Parathyroid adenoma (tissue), 2 donors: Measurements from ENCODE around the gene SND1.

Source experiments
- H2AFZ ChIP-seq: fragments of 300-600 bp; sonication (generic); one replicate; pipeline ENCODE4 v1.7.0; 2017; ENCODE audit warnings: antibody characterized with exemption, mild to moderate bottlenecking
- H3K27ac ChIP-seq: fragments of 300-600 bp; sonication (generic); one replicate; pipeline ENCODE4 v1.7.0; 2017
- H3K27me3 ChIP-seq: fragments of 300-600 bp; sonication (generic); one replicate; pipeline ENCODE4 v1.7.0; 2017; ENCODE audit warnings: low read length; ENCODE audit not compliant: control insufficient read depth, insufficient read depth
- H3K36me3 ChIP-seq: fragments of 300-600 bp; sonication (generic); one replicate; pipeline ENCODE4 v1.7.0; 2017; ENCODE audit warnings: low read length; ENCODE audit not compliant: control insufficient read depth, insufficient read depth
- H3K4me1 ChIP-seq: fragments of 300-600 bp; sonication (generic); one replicate; pipeline ENCODE4 v1.7.0; 2017; ENCODE audit warnings: control low read depth
- H3K4me2 ChIP-seq: fragments of 300-600 bp; sonication (generic); one replicate; pipeline ENCODE4 v1.7.0; 2017; ENCODE audit warnings: low read length
- H3K4me3 ChIP-seq: fragments of 300-600 bp; sonication (generic); one replicate; pipeline ENCODE4 v1.7.0; 2017; ENCODE audit warnings: low read depth, low read length
- H3K79me2 ChIP-seq: fragments of 300-600 bp; sonication (generic); one replicate; pipeline ENCODE4 v1.7.0; 2017; ENCODE audit warnings: control low read depth
- H3K9ac ChIP-seq: fragments of 300-600 bp; sonication (generic); one replicate; pipeline ENCODE4 v1.7.0; 2017; ENCODE audit warnings: mild to moderate bottlenecking
- H3K9me3 ChIP-seq: fragments of 300-600 bp; sonication (generic); one replicate; pipeline ENCODE4 v1.7.0; 2017; ENCODE audit warnings: low read length; ENCODE audit not compliant: control insufficient read depth
- TF ChIP-seq, protein P1 (sequence below): fragments of 300-600 bp; sonication (generic); IDR thresholded peaks from one replicate; pipeline ENCODE4 v1.7.0; 2017; ENCODE audit warnings: antibody characterized with exemption, mild to moderate bottlenecking
- donor health status: primary hyperparathyroidism.

Gene SND1

DNA sequence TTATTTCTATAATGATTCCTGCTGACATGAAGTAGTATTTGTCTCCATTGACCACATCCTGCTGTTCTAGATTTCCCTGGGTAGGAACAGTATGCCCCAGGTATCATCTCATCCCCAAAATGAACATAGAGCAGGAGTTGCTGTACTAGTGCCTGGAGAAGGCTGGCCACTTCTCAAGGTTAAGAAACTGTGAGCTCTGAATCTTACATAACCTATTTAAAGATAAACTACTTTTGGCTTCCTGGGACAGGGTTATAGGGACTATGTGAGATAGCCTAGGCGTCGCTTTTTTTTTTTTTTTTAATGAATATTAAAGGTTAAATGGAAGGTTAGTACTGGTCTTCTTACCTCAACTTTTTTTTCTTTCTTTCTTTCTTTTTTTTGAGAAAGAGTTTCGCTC lies 276.2 kb downstream of the SND1 start:
- Histone ChIP-seq H3K79me2 (peaks cover 4% of the 10 kb centered on the region), H3K4me2 (no peak overlapping the region), H3K9me3 (no peaks in the 10 kb centered on the region), H3K9ac (no peak overlapping the region), H3K27me3 (no peaks in the 10 kb centered on the region), H3K4me3 (no peak overlapping the region), H3K36me3 (no peaks in the 10 kb centered on the region), H2AFZ (no peak overlapping the region), H3K4me1 (no peaks in the 10 kb centered on the region), H3K27ac (no peak overlapping the region)
- TF ChIP-seq, protein P1, sequence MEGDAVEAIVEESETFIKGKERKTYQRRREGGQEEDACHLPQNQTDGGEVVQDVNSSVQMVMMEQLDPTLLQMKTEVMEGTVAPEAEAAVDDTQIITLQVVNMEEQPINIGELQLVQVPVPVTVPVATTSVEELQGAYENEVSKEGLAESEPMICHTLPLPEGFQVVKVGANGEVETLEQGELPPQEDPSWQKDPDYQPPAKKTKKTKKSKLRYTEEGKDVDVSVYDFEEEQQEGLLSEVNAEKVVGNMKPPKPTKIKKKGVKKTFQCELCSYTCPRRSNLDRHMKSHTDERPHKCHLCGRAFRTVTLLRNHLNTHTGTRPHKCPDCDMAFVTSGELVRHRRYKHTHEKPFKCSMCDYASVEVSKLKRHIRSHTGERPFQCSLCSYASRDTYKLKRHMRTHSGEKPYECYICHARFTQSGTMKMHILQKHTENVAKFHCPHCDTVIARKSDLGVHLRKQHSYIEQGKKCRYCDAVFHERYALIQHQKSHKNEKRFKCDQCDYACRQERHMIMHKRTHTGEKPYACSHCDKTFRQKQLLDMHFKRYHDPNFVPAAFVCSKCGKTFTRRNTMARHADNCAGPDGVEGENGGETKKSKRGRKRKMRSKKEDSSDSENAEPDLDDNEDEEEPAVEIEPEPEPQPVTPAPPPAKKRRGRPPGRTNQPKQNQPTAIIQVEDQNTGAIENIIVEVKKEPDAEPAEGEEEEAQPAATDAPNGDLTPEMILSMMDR = no peak

DNA sequence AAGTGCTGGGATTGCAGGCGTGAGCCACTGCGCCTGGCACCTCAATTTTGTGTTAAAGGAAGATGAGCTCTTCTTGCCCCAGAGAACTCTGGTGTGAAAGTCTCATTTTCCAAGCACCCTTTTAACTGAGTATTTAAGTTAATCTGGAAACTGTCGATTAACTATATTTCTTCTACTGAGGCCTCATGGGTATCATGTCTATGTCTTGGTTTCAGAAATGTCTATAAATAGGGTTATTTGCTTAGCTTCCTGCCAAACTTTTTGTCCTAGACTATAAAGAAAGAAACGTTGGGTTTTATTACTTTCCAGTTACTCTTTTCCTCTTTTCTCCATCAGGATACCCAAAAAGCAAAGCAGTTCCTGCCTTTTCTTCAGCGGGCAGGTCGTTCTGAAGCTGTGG lies 276.9 kb downstream of the SND1 start:
- TF ChIP-seq, protein P1 = no peak
- H3K36me3 ChIP-seq = no peaks in the 10 kb centered on the region
- no peak overlapping the region for H3K27ac ChIP-seq
- H3K4me1 ChIP-seq = no peaks in the 10 kb centered on the region
- no peaks in the 10 kb centered on the region for H3K9me3 ChIP-seq
- H3K79me2 ChIP-seq = peaks cover 4% of the 10 kb centered on the region
- H3K4me3 ChIP-seq = no peak overlapping the region
- no peaks in the 10 kb centered on the region for H3K27me3 ChIP-seq
- no peak overlapping the region for H3K4me2 ChIP-seq
- no peak overlapping the region for H3K9ac ChIP-seq
- H2AFZ ChIP-seq = no peak overlapping the region

DNA sequence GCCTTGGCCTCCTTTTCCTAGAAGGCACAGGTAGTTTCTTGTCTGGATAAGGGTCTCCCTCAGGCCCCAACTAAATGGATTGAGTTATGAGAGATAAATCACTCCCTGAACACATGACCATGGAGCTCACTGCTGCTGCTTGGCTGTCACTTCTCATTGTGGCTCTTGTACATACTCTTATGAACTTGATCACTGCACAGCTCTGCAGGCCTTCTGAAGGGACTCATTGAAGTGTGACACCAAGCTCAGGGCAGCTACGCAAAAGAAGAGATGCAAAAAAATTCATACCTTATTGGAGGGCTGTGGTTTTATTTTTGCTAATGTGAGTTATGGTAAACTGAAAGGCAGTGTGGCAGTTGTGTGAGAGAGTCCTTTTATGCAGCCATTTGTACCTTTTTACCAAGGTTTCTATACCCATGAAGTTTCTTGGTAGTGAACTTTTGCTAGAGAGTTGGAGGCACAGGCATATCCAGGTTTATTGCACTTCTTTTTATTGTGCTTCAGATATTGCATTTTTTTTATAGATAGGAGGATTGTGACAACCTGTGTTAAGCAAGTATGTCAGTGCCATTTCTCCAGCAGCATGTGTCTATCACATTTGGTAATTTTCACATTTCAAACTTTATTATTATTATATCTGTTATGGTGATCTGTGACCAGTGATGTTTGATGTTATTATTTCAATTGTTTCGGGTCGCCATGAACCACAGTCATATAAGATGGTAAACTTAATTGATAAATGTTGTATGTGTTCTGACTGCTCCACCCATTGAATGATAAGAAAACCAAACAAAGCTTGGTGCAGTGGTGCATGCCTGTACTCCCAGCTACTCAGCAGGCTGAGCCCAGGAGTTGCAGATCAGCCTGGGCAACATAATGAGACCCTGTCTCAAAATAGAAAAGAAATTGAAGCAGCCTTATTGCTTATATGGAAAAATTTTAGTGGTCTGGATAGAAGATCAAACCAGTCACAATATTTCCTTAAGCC lies 278.6 kb downstream of the SND1 start:
- Histone ChIP-seq H3K4me3 (no peak overlapping the region), H3K79me2 (peaks cover 6% of the 10 kb centered on the region), H3K9me3 (no peaks in the 10 kb centered on the region), H2AFZ (no peak overlapping the region), H3K27ac (no peak overlapping the region), H3K9ac (no peak overlapping the region), H3K4me1 (peaks cover 4% of the 10 kb centered on the region), H3K27me3 (no peaks in the 10 kb centered on the region), H3K4me2 (no peak overlapping the region), H3K36me3 (no peaks in the 10 kb centered on the region)
- TF ChIP-seq, protein P1 = no peak

DNA sequence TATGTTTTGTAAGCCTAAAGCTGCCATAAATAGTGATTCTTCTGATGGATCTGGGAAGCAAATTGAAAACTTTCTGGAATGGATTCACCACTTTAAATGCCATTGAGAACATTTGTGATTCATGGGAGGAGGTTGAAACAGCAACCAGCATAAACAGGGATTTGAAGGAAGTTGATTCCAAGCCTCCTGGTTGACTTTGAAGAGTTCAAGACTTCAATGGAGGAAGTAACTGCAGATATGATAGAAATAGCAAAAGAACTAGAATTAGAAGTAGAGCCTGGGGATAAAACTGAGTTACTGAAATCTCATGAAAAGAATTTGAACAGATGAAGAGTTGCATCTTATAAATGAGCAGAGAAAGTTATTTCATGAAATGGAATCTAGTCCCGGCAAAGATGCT lies 280.1 kb downstream of the SND1 start:
- H3K36me3 ChIP-seq = no peaks in the 10 kb centered on the region
- H3K4me1 ChIP-seq = peaks cover 4% of the 10 kb centered on the region
- H3K4me3 ChIP-seq = no peak overlapping the region
- H3K27me3 ChIP-seq = no peaks in the 10 kb centered on the region
- H3K9me3 ChIP-seq = no peaks in the 10 kb centered on the region
- no peak overlapping the region for H2AFZ ChIP-seq
- no peak overlapping the region for H3K27ac ChIP-seq
- H3K79me2 ChIP-seq = peaks cover 6% of the 10 kb centered on the region
- TF ChIP-seq, protein P1 = no peak
- H3K4me2 ChIP-seq = no peak overlapping the region
- H3K9ac ChIP-seq = no peak overlapping the region
